AML-193 (cell line): ENCODE data around the gene PPP2R3C.
"Not testable (repeated sequence)": the region's sequence is repeated elsewhere in the genome, so short reads cannot be mapped to it uniquely, and the experiment has no call there.

ENCODE experiments used
- DNase-seq, 2 experiments: peaks; one replicate each; lab custom pipeline; 2025; lab: John Stamatoyannopoulos, UW

The PPP2R3C gene

GRCh38 chr14:35121887-35122695 lies at the start of gene PPP2R3C, which contains the start of gene PRORP:
Gene PPP2R3C (minus strand): TSS chr14:35121990. CDS start chr14:35121959, 31 bp downstream.
Gene PRORP (plus strand): TSS chr14:35122552. CDS start chr14:35123246, 694 bp downstream.
- DNase-seq = peak; percentile 89 to 91

GRCh38 chr14:35167496-35167895 lies 45.7 kb upstream of the PPP2R3C start:
- DNase-seq = no peak

GRCh38 chr14:35164849-35165248 lies 43.1 kb upstream of the PPP2R3C start:
- DNase-seq = no peak

GRCh38 chr14:35163384-35163783 lies 41.6 kb upstream of the PPP2R3C start:
- no peak for DNase-seq

- DNase-seq = no peak
These were observed 39.4 kb upstream of the PPP2R3C start for GRCh38 chr14:35161231-35161630.

- no peak for DNase-seq
These were observed 38.1 kb upstream of the PPP2R3C start for GRCh38 chr14:35159742-35160409.

- DNase-seq = no peak
These were observed 37.3 kb upstream of the PPP2R3C start for GRCh38 chr14:35158951-35159653.

GRCh38 chr14:35158491-35158890 lies 36.7 kb upstream of the PPP2R3C start:
- DNase-seq = no peak

GRCh38 chr14:35155962-35156361 lies 34.2 kb upstream of the PPP2R3C start:
- no peak for DNase-seq

GRCh38 chr14:35154016-35154415 lies 32.2 kb upstream of the PPP2R3C start:
- no peak for DNase-seq

- not testable (repeated sequence) for DNase-seq
These were observed 30.7 kb upstream of the PPP2R3C start for GRCh38 chr14:35152531-35152930.

- DNase-seq = no peak
These were observed 27.4 kb upstream of the PPP2R3C start for GRCh38 chr14:35149239-35149638.

GRCh38 chr14:35147711-35148110 lies 25.9 kb upstream of the PPP2R3C start:
- no peak for DNase-seq

GRCh38 chr14:35147186-35147585 lies 25.4 kb upstream of the PPP2R3C start:
- DNase-seq = no peak

- DNase-seq = no peak
These were observed 24.9 kb upstream of the PPP2R3C start for GRCh38 chr14:35146711-35147149.

GRCh38 chr14:35144029-35144428 lies 22.2 kb upstream of the PPP2R3C start:
- no peak for DNase-seq

- DNase-seq = peak; percentile 41 to 58
These were observed 19.2 kb upstream of the PPP2R3C start for GRCh38 chr14:35140718-35141581.

GRCh38 chr14:35138585-35138984 lies 16.8 kb upstream of the PPP2R3C start:
- no peak for DNase-seq

GRCh38 chr14:35134329-35135123 lies 12.7 kb upstream of the PPP2R3C start:
- DNase-seq = no peak

- DNase-seq = no peak
These were observed 11.9 kb upstream of the PPP2R3C start for GRCh38 chr14:35133542-35134328.
